ENCODE measurements around the gene WNK2.

GRCh38 chr9:93151097-93151784 lies 32.7 kb upstream of the WNK2 start:
- TF ChIP-seq CTCF (IDR thresholded peaks at IDR 0.05; ENCODE audit: insufficient read depth, low read length, poor library complexity, severe bottlenecking) (no peak), EZH2phosphoT487 (conservative IDR thresholded peaks at IDR 0.05; ENCODE audit: low read length) (no peak)
